OCI-LY3 (cell line): ENCODE results near the gene PSMC2.

ENCODE experiments used
- H2AFZ ChIP-seq: fragments of 200-600, 300-600 bp; shearing (Covaris generic); 2 replicates; pipeline ENCODE4 v1.6.0; 2014; ENCODE audit warnings: antibody characterized with exemption, low read depth, low read length
- H3K27ac ChIP-seq: fragments of 200-600, 300-600 bp; sonication (generic); 2 replicates; pipeline ENCODE4 v1.5.1; 2014; ENCODE audit warnings: mild to moderate bottlenecking, low read length, moderate library complexity, mixed read lengths
- H3K27me3 ChIP-seq: fragments of 200-600, 300-600 bp; sonication (generic); 2 replicates; pipeline ENCODE4 v1.6.1; 2014; ENCODE audit warnings: low read depth, low read length, mixed read lengths
- H3K36me3 ChIP-seq: fragments of 200-600, 300-600 bp; sonication (generic); replicated peaks from 2 replicates; pipeline ENCODE3; 2014; ENCODE audit warnings: low read depth, low read length, mixed read lengths
- H3K4me1 ChIP-seq: fragments of 300-600, 200-600 bp; sonication (generic); 2 replicates; pipeline ENCODE4 v1.6.1; 2014; ENCODE audit warnings: low read length, mixed read lengths
- H3K4me2 ChIP-seq: fragments of 200-600, 300-600 bp; sonication (generic); 2 replicates; pipeline ENCODE4 v1.6.1; 2014; ENCODE audit warnings: low read length, mixed read lengths
- H3K4me3 ChIP-seq: fragments of 300-600, 200-600 bp; sonication (generic); 2 replicates; pipeline ENCODE4 v1.5.1; 2014; ENCODE audit warnings: antibody characterized with exemption, mild to moderate bottlenecking, low read length, moderate library complexity
- H3K79me2 ChIP-seq: fragments of 300-600, 200-600 bp; shearing (Covaris generic); 2 replicates; pipeline ENCODE4 v1.6.1; 2014; ENCODE audit warnings: mild to moderate bottlenecking, low read length, mixed read lengths
- H3K9ac ChIP-seq: fragments of 300-600, 200-600 bp; shearing (Covaris generic); 2 replicates; pipeline ENCODE4 v1.6.0; 2014; ENCODE audit warnings: mild to moderate bottlenecking, low read length, moderate library complexity
- H3K9me3 ChIP-seq: fragments of 200-600, 300-600 bp; shearing (Covaris generic); 2 replicates; pipeline ENCODE4 v1.6.1; 2014; ENCODE audit warnings: low read length, mixed read lengths; ENCODE audit not compliant: insufficient read depth
- H4K20me1 ChIP-seq: fragments of 200-600, 300-600 bp; sonication (generic); 2 replicates; pipeline ENCODE4 v1.6.1; 2016; ENCODE audit warnings: low read length, mixed read lengths; ENCODE audit not compliant: insufficient read depth
- EZH2phosphoT487 ChIP-seq: fragments of 200-600 bp; shearing (Covaris generic); IDR thresholded peaks from 2 replicates; pipeline ENCODE4 v1.6.1; 2018; ENCODE audit warnings: antibody characterized with exemption, mixed run types, low read depth
- TF ChIP-seq, protein P1 (sequence below): fragments of 200-600, 300-600 bp; sonication (generic); IDR thresholded peaks from 2 replicates; pipeline ENCODE4 v1.5.1; 2014; ENCODE audit warnings: antibody characterized with exemption, low read length, low read depth

The PSMC2 gene

GRCh38 chr7:103412151-103412550 lies 64.7 kb downstream of the PSMC2 start:
- Histone ChIP-seq H3K4me1 (no peaks in the 10 kb centered on the region), H3K36me3 (no peaks in the 10 kb centered on the region), H3K27ac (no peak overlapping the region), H3K27me3 (0 out of 2 replicates have a peak, but pooled peaks cover 7% of the 10 kb centered on the region), H2AFZ (no peak overlapping the region; the same call in 1 of the 2 replicates), H4K20me1 (no peaks in the 10 kb centered on the region), H3K9ac (no peak overlapping the region), H3K4me3 (no peak overlapping the region), H3K79me2 (no peaks in the 10 kb centered on the region), H3K4me2 (no peak overlapping the region), H3K9me3 (no peaks in the 10 kb centered on the region)
- TF ChIP-seq EZH2phosphoT487: no peak
- TF ChIP-seq, protein P1, sequence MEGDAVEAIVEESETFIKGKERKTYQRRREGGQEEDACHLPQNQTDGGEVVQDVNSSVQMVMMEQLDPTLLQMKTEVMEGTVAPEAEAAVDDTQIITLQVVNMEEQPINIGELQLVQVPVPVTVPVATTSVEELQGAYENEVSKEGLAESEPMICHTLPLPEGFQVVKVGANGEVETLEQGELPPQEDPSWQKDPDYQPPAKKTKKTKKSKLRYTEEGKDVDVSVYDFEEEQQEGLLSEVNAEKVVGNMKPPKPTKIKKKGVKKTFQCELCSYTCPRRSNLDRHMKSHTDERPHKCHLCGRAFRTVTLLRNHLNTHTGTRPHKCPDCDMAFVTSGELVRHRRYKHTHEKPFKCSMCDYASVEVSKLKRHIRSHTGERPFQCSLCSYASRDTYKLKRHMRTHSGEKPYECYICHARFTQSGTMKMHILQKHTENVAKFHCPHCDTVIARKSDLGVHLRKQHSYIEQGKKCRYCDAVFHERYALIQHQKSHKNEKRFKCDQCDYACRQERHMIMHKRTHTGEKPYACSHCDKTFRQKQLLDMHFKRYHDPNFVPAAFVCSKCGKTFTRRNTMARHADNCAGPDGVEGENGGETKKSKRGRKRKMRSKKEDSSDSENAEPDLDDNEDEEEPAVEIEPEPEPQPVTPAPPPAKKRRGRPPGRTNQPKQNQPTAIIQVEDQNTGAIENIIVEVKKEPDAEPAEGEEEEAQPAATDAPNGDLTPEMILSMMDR: no peak

DNA sequence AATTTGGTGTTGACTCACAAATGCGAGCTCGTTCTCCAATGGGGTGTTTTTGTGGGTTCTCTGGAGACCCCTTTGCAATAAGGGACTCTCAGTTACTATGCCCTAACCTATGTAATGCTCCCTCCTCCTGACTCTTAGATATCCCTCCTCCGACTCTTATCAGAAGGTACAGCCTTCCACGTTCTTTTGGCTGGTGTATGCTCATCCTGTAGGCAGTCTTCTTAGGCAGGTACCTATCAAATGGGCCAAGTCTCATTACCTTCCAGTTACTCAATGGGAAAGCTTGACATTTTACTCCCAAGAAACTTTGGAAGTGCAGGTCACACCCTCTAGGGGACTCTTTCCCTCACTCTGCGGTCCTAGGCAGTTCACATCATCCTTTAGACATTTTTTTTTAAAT lies 66.0 kb downstream of the PSMC2 start:
- Histone ChIP-seq H3K79me2 (no peaks in the 10 kb centered on the region), H3K9me3 (no peaks in the 10 kb centered on the region), H3K36me3 (no peaks in the 10 kb centered on the region), H3K9ac (no peak overlapping the region), H3K4me3 (no peak overlapping the region), H3K27ac (no peak overlapping the region), H3K4me2 (no peak overlapping the region), H4K20me1 (no peaks in the 10 kb centered on the region), H3K4me1 (no peaks in the 10 kb centered on the region), H2AFZ (no peak overlapping the region), H3K27me3 (0 out of 2 replicates have a peak, but pooled peaks cover 7% of the 10 kb centered on the region)
- no peak for TF ChIP-seq EZH2phosphoT487
- TF ChIP-seq, protein P1: no peak

- H4K20me1 ChIP-seq: no peaks in the 10 kb centered on the region
- no peak overlapping the region for H3K9ac ChIP-seq
- no peaks in the 10 kb centered on the region for H3K36me3 ChIP-seq
- H3K4me2 ChIP-seq: no peak overlapping the region
- TF ChIP-seq, protein P1: no peak
- H3K27ac ChIP-seq: no peak overlapping the region
- H3K79me2 ChIP-seq: no peaks in the 10 kb centered on the region
- H3K4me3 ChIP-seq: no peak overlapping the region
- 0 out of 2 replicates have a peak, but pooled peaks cover 3% of the 10 kb centered on the region for H3K27me3 ChIP-seq
- no peaks in the 10 kb centered on the region for H3K9me3 ChIP-seq
- H2AFZ ChIP-seq: no peak overlapping the region
- no peaks in the 10 kb centered on the region for H3K4me1 ChIP-seq
Observed at GRCh38 chr7:103418241-103418640, 70.8 kb downstream of the PSMC2 start.
